ENCODE measurements around the gene CTBP2. TPM values are rescaled to one million over a fixed set of nuclear protein-coding genes. Genes with fewer than 3 reads are reported as not detected.
A peak's percentile ranks its signal among the peaks of the same experiment; 100 is the strongest.

Gene CTBP2
- total RNA-seq, 1 experiment from 2014 or later, result 97.2 TPM

DNA sequence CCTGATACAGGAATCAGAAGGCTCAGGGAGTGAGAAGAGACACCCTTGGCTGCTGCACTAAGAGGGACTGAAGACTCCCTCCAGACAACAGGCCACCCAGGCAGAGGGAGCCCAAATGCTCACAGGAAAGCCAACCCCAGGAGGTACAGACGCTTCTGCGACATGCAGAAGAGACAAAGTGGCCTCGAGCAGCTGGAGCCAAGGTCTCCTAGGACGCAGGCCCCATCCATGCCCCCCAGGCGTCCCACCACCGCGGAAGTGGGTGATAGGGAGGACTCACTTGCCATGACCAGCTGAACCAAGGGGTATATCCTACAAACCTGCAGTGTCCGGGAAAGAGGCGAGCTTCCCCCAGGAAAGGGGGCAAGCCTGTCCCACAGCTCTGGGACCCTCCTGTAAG is 56.9 kb downstream of the CTBP2 start:
- Mint-ChIP-seq H3K36me3 (ENCODE audit: insufficient read depth, unreplicated experiment) (peaks cover 48% of the 10 kb centered on the region), H3K27me3 (ENCODE audit: insufficient read depth, unreplicated experiment) (no peaks in the 10 kb centered on the region), H3K4me1 (ENCODE audit: low read depth, unreplicated experiment) (no peaks in the 10 kb centered on the region), H3K9me3 (ENCODE audit: unreplicated experiment) (no peaks in the 10 kb centered on the region), H3K27ac (ENCODE audit: unreplicated experiment) (no peak overlapping the region), H3K4me3 (ENCODE audit: unreplicated experiment) (no peak overlapping the region)
- H3K27me3 ChIP-seq (replicated peaks; ENCODE audit: control insufficient read depth, insufficient read depth, low read length), result no peaks in the 10 kb centered on the region
- TF ChIP-seq, protein P1, sequence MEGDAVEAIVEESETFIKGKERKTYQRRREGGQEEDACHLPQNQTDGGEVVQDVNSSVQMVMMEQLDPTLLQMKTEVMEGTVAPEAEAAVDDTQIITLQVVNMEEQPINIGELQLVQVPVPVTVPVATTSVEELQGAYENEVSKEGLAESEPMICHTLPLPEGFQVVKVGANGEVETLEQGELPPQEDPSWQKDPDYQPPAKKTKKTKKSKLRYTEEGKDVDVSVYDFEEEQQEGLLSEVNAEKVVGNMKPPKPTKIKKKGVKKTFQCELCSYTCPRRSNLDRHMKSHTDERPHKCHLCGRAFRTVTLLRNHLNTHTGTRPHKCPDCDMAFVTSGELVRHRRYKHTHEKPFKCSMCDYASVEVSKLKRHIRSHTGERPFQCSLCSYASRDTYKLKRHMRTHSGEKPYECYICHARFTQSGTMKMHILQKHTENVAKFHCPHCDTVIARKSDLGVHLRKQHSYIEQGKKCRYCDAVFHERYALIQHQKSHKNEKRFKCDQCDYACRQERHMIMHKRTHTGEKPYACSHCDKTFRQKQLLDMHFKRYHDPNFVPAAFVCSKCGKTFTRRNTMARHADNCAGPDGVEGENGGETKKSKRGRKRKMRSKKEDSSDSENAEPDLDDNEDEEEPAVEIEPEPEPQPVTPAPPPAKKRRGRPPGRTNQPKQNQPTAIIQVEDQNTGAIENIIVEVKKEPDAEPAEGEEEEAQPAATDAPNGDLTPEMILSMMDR (IDR thresholded peaks at IDR 0.05; ENCODE audit: insufficient read depth in 1 of 2, low read depth in 1 of 2, low read length in 1 of 2, severe bottlenecking in 1 of 2, unreplicated experiment in 1 of 2), result no peak
- POLR2A ChIA-PET, result no interaction called here
- CTCF ChIA-PET, result interaction anchor here (1.6 kb wide), 1 partner anchor 55 kb away, joined by 6 read pairs; no protein-coding TSS in a partner anchor
- H3K36me3 ChIP-seq (ENCODE audit: control insufficient read depth, insufficient read depth, low read length), result peaks cover 2% of the 10 kb centered on the region
- intact Hi-C loops (cut with micrococcal nuclease; ENCODE audit: unreplicated experiment), result no loop called here
- no peak for DNase-seq
- no peaks in the 10 kb centered on the region for H3K9me3 ChIP-seq
- BruUV-seq (replicated peaks), result no TSS peak
- H3K4me1 ChIP-seq, result no peaks in the 10 kb centered on the region
- no peak overlapping the region for H3K4me3 ChIP-seq (ENCODE audit: low read depth, low read length)

GRCh38 chr10:125102821-125103220 is 57.5 kb downstream of the CTBP2 start:
- ChIA-PET POLR2A (no interaction called here), CTCF (interaction anchor here (1.6 kb wide), 1 partner anchor 55 kb away, joined by 6 read pairs; no protein-coding TSS in a partner anchor)
- intact Hi-C loops (cut with micrococcal nuclease; ENCODE audit: unreplicated experiment), result no loop called here
- H3K27me3 Mint-ChIP-seq (ENCODE audit: insufficient read depth, unreplicated experiment), result no peaks in the 10 kb centered on the region
- Histone ChIP-seq H3K36me3 (ENCODE audit: control insufficient read depth, insufficient read depth, low read length) (no peaks in the 10 kb centered on the region; the same call in 1 of the 2 replicates), H3K4me1 (no peaks in the 10 kb centered on the region), H3K9me3 (no peaks in the 10 kb centered on the region), H3K4me3 (ENCODE audit: low read depth, low read length) (no peak overlapping the region), H3K27me3 (replicated peaks; ENCODE audit: control insufficient read depth, insufficient read depth, low read length) (no peaks in the 10 kb centered on the region)
- peak in 1 of 2 experiments; percentile 8 for DNase-seq
- BruUV-seq (replicated peaks), result no TSS peak
- no peak overlapping the region for H3K27ac Mint-ChIP-seq (ENCODE audit: unreplicated experiment)
- H3K4me1 Mint-ChIP-seq (ENCODE audit: low read depth, unreplicated experiment), result no peaks in the 10 kb centered on the region
- H3K9me3 Mint-ChIP-seq (ENCODE audit: unreplicated experiment), result no peaks in the 10 kb centered on the region
- H3K4me3 Mint-ChIP-seq (ENCODE audit: unreplicated experiment), result no peak overlapping the region
- TF ChIP-seq, protein P1 (IDR thresholded peaks at IDR 0.05; ENCODE audit: insufficient read depth in 1 of 2, low read depth in 1 of 2, low read length in 1 of 2, severe bottlenecking in 1 of 2, unreplicated experiment in 1 of 2), result no peak
- H3K36me3 Mint-ChIP-seq (ENCODE audit: insufficient read depth, unreplicated experiment), result peaks cover 42% of the 10 kb centered on the region

GRCh38 chr10:125102246-125102645 is 58.1 kb downstream of the CTBP2 start:
- no peaks in the 10 kb centered on the region for H3K4me1 Mint-ChIP-seq (ENCODE audit: low read depth, unreplicated experiment)
- DNase-seq, result no peak
- no peak overlapping the region for H3K4me3 ChIP-seq (ENCODE audit: low read depth, low read length)
- no peaks in the 10 kb centered on the region for H3K4me1 ChIP-seq
- H3K27me3 ChIP-seq (replicated peaks; ENCODE audit: control insufficient read depth, insufficient read depth, low read length), result no peaks in the 10 kb centered on the region
- TF ChIP-seq, protein P1 (IDR thresholded peaks at IDR 0.05; ENCODE audit: insufficient read depth in 1 of 2, low read depth in 1 of 2, low read length in 1 of 2, severe bottlenecking in 1 of 2, unreplicated experiment in 1 of 2), result no peak
- H3K27ac Mint-ChIP-seq (ENCODE audit: unreplicated experiment), result no peak overlapping the region
- no peaks in the 10 kb centered on the region; the same call in none of the 2 replicates for H3K36me3 ChIP-seq (ENCODE audit: control insufficient read depth, insufficient read depth, low read length)
- intact Hi-C loops (cut with micrococcal nuclease; ENCODE audit: unreplicated experiment), result no loop called here
- ChIA-PET POLR2A (no interaction called here), CTCF (interaction anchor here (1.6 kb wide), 1 partner anchor 54 kb away, joined by 6 read pairs; no protein-coding TSS in a partner anchor)
- H3K9me3 Mint-ChIP-seq (ENCODE audit: unreplicated experiment), result no peaks in the 10 kb centered on the region
- no peaks in the 10 kb centered on the region for H3K27me3 Mint-ChIP-seq (ENCODE audit: insufficient read depth, unreplicated experiment)
- H3K9me3 ChIP-seq, result no peaks in the 10 kb centered on the region
- no TSS peak for BruUV-seq (replicated peaks)
- peaks cover 41% of the 10 kb centered on the region for H3K36me3 Mint-ChIP-seq (ENCODE audit: insufficient read depth, unreplicated experiment)
- no peak overlapping the region for H3K4me3 Mint-ChIP-seq (ENCODE audit: unreplicated experiment)
